Measurements from ENCODE around the gene BCOR. TPM values are rescaled to one million over a fixed set of nuclear protein-coding genes. Genes with fewer than 3 reads are reported as not detected.
A peak's percentile ranks its signal among the peaks of the same experiment; 100 is the strongest.

The BCOR gene
- total RNA-seq, 3 donors from 2014 or later = 53.4 to 58.5 (median 54.5) TPM

- H3K27me3 Mint-ChIP-seq (ENCODE audit: low read depth) = no peaks in the 10 kb centered on the region
- no peak overlapping the region for H3K4me3 Mint-ChIP-seq
- H3K9me3 Mint-ChIP-seq = no peaks in the 10 kb centered on the region
- ATAC-seq = no peak
- H3K36me3 Mint-ChIP-seq (ENCODE audit: insufficient read depth) = no peaks in the 10 kb centered on the region
- DNase-seq = no peak
- H3K4me1 Mint-ChIP-seq (ENCODE audit: low read depth) = peaks cover 6% of the 10 kb centered on the region
These were observed 62.0 kb downstream of the BCOR start for GRCh38 chrX:40035726-40036125.

GRCh38 chrX:40031911-40032310 lies 65.8 kb downstream of the BCOR start:
- Mint-ChIP-seq H3K4me3 (no peak overlapping the region), H3K4me1 (ENCODE audit: low read depth) (peaks cover 1% of the 10 kb centered on the region), H3K27me3 (ENCODE audit: low read depth) (no peaks in the 10 kb centered on the region), H3K9me3 (no peaks in the 10 kb centered on the region), H3K36me3 (ENCODE audit: insufficient read depth) (no peaks in the 10 kb centered on the region)
- DNase-seq (no peak), ATAC-seq (no peak)

- ATAC-seq (no peak), DNase-seq (no peak)
- Mint-ChIP-seq H3K9me3 (no peaks in the 10 kb centered on the region), H3K4me3 (no peak overlapping the region), H3K27me3 (ENCODE audit: low read depth) (no peaks in the 10 kb centered on the region), H3K4me1 (ENCODE audit: low read depth) (peaks cover 2% of the 10 kb centered on the region), H3K36me3 (ENCODE audit: insufficient read depth) (no peaks in the 10 kb centered on the region)
These were observed 67.6 kb downstream of the BCOR start for GRCh38 chrX:40030205-40030604.

GRCh38 chrX:40022421-40022820 lies 75.3 kb downstream of the BCOR start:
- Mint-ChIP-seq H3K27me3 (ENCODE audit: low read depth) (no peaks in the 10 kb centered on the region), H3K4me3 (no peak overlapping the region), H3K9me3 (no peaks in the 10 kb centered on the region), H3K4me1 (ENCODE audit: low read depth) (peaks cover 13% of the 10 kb centered on the region), H3K36me3 (ENCODE audit: insufficient read depth) (no peaks in the 10 kb centered on the region)
- ATAC-seq (peak; percentile 92 to 94), DNase-seq (no peak)

GRCh38 chrX:40021647-40022046 lies 76.1 kb downstream of the BCOR start:
- no peaks in the 10 kb centered on the region for H3K9me3 Mint-ChIP-seq
- no peak for DNase-seq
- H3K4me1 Mint-ChIP-seq (ENCODE audit: low read depth) = peaks cover 10% of the 10 kb centered on the region
- H3K4me3 Mint-ChIP-seq = no peak overlapping the region
- H3K27me3 Mint-ChIP-seq (ENCODE audit: low read depth) = no peaks in the 10 kb centered on the region
- no peaks in the 10 kb centered on the region for H3K36me3 Mint-ChIP-seq (ENCODE audit: insufficient read depth)
- no peak for ATAC-seq

GRCh38 chrX:40019541-40019940 lies 78.2 kb downstream of the BCOR start:
- H3K4me3 Mint-ChIP-seq = no peak overlapping the region
- DNase-seq (no peak), ATAC-seq (no peak)
- H3K4me1 Mint-ChIP-seq (ENCODE audit: low read depth) = peaks cover 10% of the 10 kb centered on the region
- no peaks in the 10 kb centered on the region for H3K36me3 Mint-ChIP-seq (ENCODE audit: insufficient read depth)
- H3K9me3 Mint-ChIP-seq = no peaks in the 10 kb centered on the region
- H3K27me3 Mint-ChIP-seq (ENCODE audit: low read depth) = no peaks in the 10 kb centered on the region

- no peak for ATAC-seq
These were observed 79.7 kb downstream of the BCOR start for GRCh38 chrX:40018041-40018440.

GRCh38 chrX:40016749-40017148 lies 81.0 kb downstream of the BCOR start:
- no peak overlapping the region for H3K4me3 Mint-ChIP-seq
- H3K9me3 Mint-ChIP-seq = no peaks in the 10 kb centered on the region
- no peak for ATAC-seq
- peaks cover 2% of the 10 kb centered on the region for H3K27me3 Mint-ChIP-seq (ENCODE audit: low read depth)
- peaks cover 7% of the 10 kb centered on the region for H3K4me1 Mint-ChIP-seq (ENCODE audit: low read depth)
- H3K36me3 Mint-ChIP-seq (ENCODE audit: insufficient read depth) = no peaks in the 10 kb centered on the region
- no peak for DNase-seq

More at GRCh38 chrX:40018041-40018440, 79.7 kb downstream of the BCOR start:
- H3K27me3 Mint-ChIP-seq (ENCODE audit: low read depth) = no peaks in the 10 kb centered on the region
- H3K9me3 Mint-ChIP-seq = no peaks in the 10 kb centered on the region
- DNase-seq = no peak
- peaks cover 10% of the 10 kb centered on the region for H3K4me1 Mint-ChIP-seq (ENCODE audit: low read depth)
- H3K4me3 Mint-ChIP-seq = no peak overlapping the region
- H3K36me3 Mint-ChIP-seq (ENCODE audit: insufficient read depth) = no peaks in the 10 kb centered on the region

GRCh38 chrX:40015693-40016092 lies 82.1 kb downstream of the BCOR start:
- no peaks in the 10 kb centered on the region for H3K9me3 Mint-ChIP-seq
- no peak overlapping the region for H3K4me3 Mint-ChIP-seq
- peaks cover 11% of the 10 kb centered on the region for H3K4me1 Mint-ChIP-seq (ENCODE audit: low read depth)

GRCh38 chrX:40013266-40014195 lies 84.2 kb downstream of the BCOR start:
- Mint-ChIP-seq H3K4me3 (peak overlapping the region; percentile 73), H3K36me3 (ENCODE audit: insufficient read depth) (no peaks in the 10 kb centered on the region), H3K4me1 (ENCODE audit: low read depth) (peaks cover 23% of the 10 kb centered on the region), H3K9me3 (no peaks in the 10 kb centered on the region), H3K27me3 (ENCODE audit: low read depth) (peaks cover 14% of the 10 kb centered on the region)
- peak; percentile 31 to 32 for ATAC-seq
- peak; percentile 40 for DNase-seq

More at GRCh38 chrX:40015693-40016092, 82.1 kb downstream of the BCOR start:
- DNase-seq (no peak), ATAC-seq (no peak)
- no peaks in the 10 kb centered on the region for H3K36me3 Mint-ChIP-seq (ENCODE audit: insufficient read depth)
- peaks cover 7% of the 10 kb centered on the region for H3K27me3 Mint-ChIP-seq (ENCODE audit: low read depth)

- peak; percentile 9 to 16 for ATAC-seq
- Mint-ChIP-seq H3K27me3 (ENCODE audit: low read depth) (peaks cover 16% of the 10 kb centered on the region), H3K4me3 (peak overlapping the region; percentile 73), H3K4me1 (ENCODE audit: low read depth) (peaks cover 23% of the 10 kb centered on the region), H3K9me3 (no peaks in the 10 kb centered on the region), H3K36me3 (ENCODE audit: insufficient read depth) (no peaks in the 10 kb centered on the region)
- no peak for DNase-seq
These were observed 84.9 kb downstream of the BCOR start for GRCh38 chrX:40012868-40013265.

GRCh38 chrX:40012039-40012867 lies 85.5 kb downstream of the BCOR start:
- Mint-ChIP-seq H3K9me3 (no peaks in the 10 kb centered on the region), H3K27me3 (ENCODE audit: low read depth) (peaks cover 22% of the 10 kb centered on the region), H3K4me1 (ENCODE audit: low read depth) (peaks cover 23% of the 10 kb centered on the region), H3K36me3 (ENCODE audit: insufficient read depth) (no peaks in the 10 kb centered on the region), H3K4me3 (peak overlapping the region; percentile 71)
- ATAC-seq (peak; percentile 6 to 21), DNase-seq (no peak)

- Mint-ChIP-seq H3K4me3 (no peak overlapping the region), H3K4me1 (ENCODE audit: low read depth) (peaks cover 28% of the 10 kb centered on the region), H3K36me3 (ENCODE audit: insufficient read depth) (no peaks in the 10 kb centered on the region), H3K27me3 (ENCODE audit: low read depth) (peaks cover 29% of the 10 kb centered on the region), H3K9me3 (no peaks in the 10 kb centered on the region)
- DNase-seq (no peak), ATAC-seq (no peak)
These were observed 86.3 kb downstream of the BCOR start for GRCh38 chrX:40011322-40012038.
